Measurements from ENCODE around the gene RPA3. TPM values are rescaled to one million over a fixed set of nuclear protein-coding genes. Genes with fewer than 3 reads are reported as not detected.

Gene RPA3
- total RNA-seq, 1 experiment from 2014 or later = 87.5 TPM

GRCh38 chr7:7764520-7765396, 46.4 kb upstream of the RPA3 start:
- no peak overlapping the region for H3K4me2 ChIP-seq (ENCODE audit: low read length)
- no peaks in the 10 kb centered on the region for H3K27me3 ChIP-seq (ENCODE audit: insufficient read depth, low read length)
- no peak for DNase-seq (ENCODE audit: low read depth, low spot score)
- intact Hi-C loops (cut with micrococcal nuclease) = loop anchor here (5.0 to 10.0 kb wide), 3 partner anchors 340 to 533 kb away; no protein-coding TSS in a partner anchor
- TF ChIP-seq CTCF (IDR thresholded peaks at IDR 0.05 in 2 of 3, conservative IDR thresholded peaks at IDR 0.05 in 1 of 3; ENCODE audit: borderline replicate concordance in 1 of 3, insufficient read depth in 1 of 3, low read depth in 2 of 3, low read length in 2 of 3) (peak in 1 of 3 experiments; percentile 28; a peak in 1 of 6 replicates), CEBPB (IDR thresholded peaks at IDR 0.05; ENCODE audit: low read depth) (no peak)
- no peaks in the 10 kb centered on the region for H3K4me1 ChIP-seq (ENCODE audit: control insufficient read depth in 1 of 2, insufficient read depth in 2 of 2, low read length in 2 of 2)
- H3K36me3 ChIP-seq (ENCODE audit: control insufficient read depth in 1 of 2, insufficient read depth in 2 of 2, low read length in 2 of 2) = no peaks in the 10 kb centered on the region
- RAD21 ChIA-PET (ENCODE audit: low non-redundant PET in 1 of 2, low total read pairs in 2 of 2, uncharacterized antibody in 2 of 2, unreplicated experiment in 2 of 2) = no interaction called here
- H3K9me3 ChIP-seq (ENCODE audit: control insufficient read depth in 1 of 2, insufficient read depth in 1 of 2, low read depth in 1 of 2, low read length in 2 of 2) = no peaks in the 10 kb centered on the region
- H3K79me2 ChIP-seq (ENCODE audit: insufficient read depth, low read length) = no peaks in the 10 kb centered on the region
- no TSS peak for BruUV-seq (replicated peaks)
- no peaks in the 10 kb centered on the region for H3K9me2 ChIP-seq (ENCODE audit: insufficient read depth)
- no peak overlapping the region for H3K9ac ChIP-seq (ENCODE audit: low read length)
- H3K27ac ChIP-seq (ENCODE audit: low read depth, low read length) = no peak overlapping the region
- POLR2A ChIA-PET = no interaction called here
- no peak for ATAC-seq
- H2AFZ ChIP-seq (ENCODE audit: low read depth, low read length, poor library complexity, severe bottlenecking) = no peak overlapping the region
- no peaks in the 10 kb centered on the region for H4K20me1 ChIP-seq (ENCODE audit: insufficient read depth)
- H3K4me3 ChIP-seq (replicated peaks in 1 of 2; ENCODE audit: low read depth in 1 of 2, low read length in 2 of 2) = no peak overlapping the region
- CTCF ChIA-PET = interaction anchor here (1.0 kb wide), 1 partner anchor 83 kb away, joined by 5 read pairs; no protein-coding TSS in a partner anchor

GRCh38 chr7:7761974-7762779, 43.8 kb upstream of the RPA3 start:
- DNase-seq (ENCODE audit: low read depth, low spot score) = no peak
- Histone ChIP-seq H3K36me3 (ENCODE audit: control insufficient read depth in 1 of 2, insufficient read depth in 2 of 2, low read length in 2 of 2) (no peaks in the 10 kb centered on the region), H3K27ac (ENCODE audit: low read depth, low read length) (no peak overlapping the region), H3K4me1 (ENCODE audit: control insufficient read depth in 1 of 2, insufficient read depth in 2 of 2, low read length in 2 of 2) (no peaks in the 10 kb centered on the region), H3K4me3 (replicated peaks in 1 of 2; ENCODE audit: low read depth in 1 of 2, low read length in 2 of 2) (no peak overlapping the region), H3K4me2 (ENCODE audit: low read length) (no peak overlapping the region), H3K79me2 (ENCODE audit: insufficient read depth, low read length) (no peaks in the 10 kb centered on the region), H4K20me1 (ENCODE audit: insufficient read depth) (no peaks in the 10 kb centered on the region), H3K27me3 (ENCODE audit: insufficient read depth, low read length) (no peaks in the 10 kb centered on the region), H3K9ac (ENCODE audit: low read length) (no peak overlapping the region), H3K9me2 (ENCODE audit: insufficient read depth) (no peaks in the 10 kb centered on the region), H2AFZ (ENCODE audit: low read depth, low read length, poor library complexity, severe bottlenecking) (no peak overlapping the region), H3K9me3 (ENCODE audit: control insufficient read depth in 1 of 2, insufficient read depth in 1 of 2, low read depth in 1 of 2, low read length in 2 of 2) (no peaks in the 10 kb centered on the region)
- ChIA-PET POLR2A (no interaction called here), RAD21 (ENCODE audit: low non-redundant PET in 1 of 2, low total read pairs in 2 of 2, uncharacterized antibody in 2 of 2, unreplicated experiment in 2 of 2) (no interaction called here), CTCF (interaction anchor here (1.0 kb wide), 1 partner anchor 81 kb away, joined by 6 read pairs; no protein-coding TSS in a partner anchor)
- no peak for ATAC-seq
- intact Hi-C loops (cut with micrococcal nuclease) = loop anchor here (1.0 to 10.0 kb wide), 5 partner anchors 81 to 535 kb away; no protein-coding TSS in a partner anchor
- BruUV-seq (replicated peaks) = no TSS peak
- TF ChIP-seq EZH2phosphoT487 (IDR thresholded peaks at IDR 0.05; ENCODE audit: borderline replicate concordance) (no peak), EZH2 (IDR thresholded peaks at IDR 0.05) (no peak), EGR1 (IDR thresholded peaks at IDR 0.05; ENCODE audit: low read depth) (no peak), ELF1 (IDR thresholded peaks at IDR 0.05; ENCODE audit: borderline replicate concordance, low read depth) (no peak), RAD21 (IDR thresholded peaks at IDR 0.05; ENCODE audit: low read depth) (no peak), TCF7L2 (IDR thresholded peaks at IDR 0.05; ENCODE audit: borderline replicate concordance, extremely low read depth, insufficient read depth, insufficient read length) (no peak), ZBTB33 (IDR thresholded peaks at IDR 0.05; ENCODE audit: extremely low read depth, insufficient replicate concordance, low read length) (no peak), POLR2AphosphoS5 (IDR thresholded peaks at IDR 0.05; ENCODE audit: low read depth, low read length) (no peak), YY1 (IDR thresholded peaks at IDR 0.05; ENCODE audit: extremely low read depth, insufficient replicate concordance, low read depth, low read length) (no peak)

Measured in HCT116 (cell line).